GM12891 (cell line): ENCODE data around the gene FASTKD1.
"Not testable (repeated sequence)": the region's sequence is repeated elsewhere in the genome, so short reads cannot be mapped to it uniquely, and the experiment has no call there.

Source experiments
- POLR2A ChIP-seq: IDR thresholded peaks from 2 replicates; pipeline ENCODE4 v1.6.1; 2011; ENCODE audit warnings: low read depth, low read length, control low read depth
- POLR2AphosphoS5 ChIP-seq: IDR thresholded peaks from 2 replicates; pipeline ENCODE4 v1.6.1; 2011; ENCODE audit warnings: low read depth, low read length, control low read depth
- SPI1 ChIP-seq: IDR thresholded peaks from 2 replicates; pipeline ENCODE4 v1.6.1; 2011; ENCODE audit warnings: low read depth, low read length, control low read depth
- TAF1 ChIP-seq: IDR thresholded peaks from 2 replicates; pipeline ENCODE4 v1.6.1; 2011; ENCODE audit warnings: low read depth, low read length, control low read depth

GRCh38 chr2:169539460-169539859 is 34.2 kb downstream of the FASTKD1 start:
- TF ChIP-seq TAF1, SPI1, POLR2A, POLR2AphosphoS5: not testable (repeated sequence)
